Measurements from ENCODE around the gene CD22. TPM values are rescaled to one million over a fixed set of nuclear protein-coding genes. Genes with fewer than 3 reads are reported as not detected.
"Not testable (repeated sequence)": the region's sequence is repeated elsewhere in the genome, so short reads cannot be mapped to it uniquely, and the experiment has no call there.

The CD22 gene
- total RNA-seq, 1 donor from 2014 or later = 3.4 TPM

DNA sequence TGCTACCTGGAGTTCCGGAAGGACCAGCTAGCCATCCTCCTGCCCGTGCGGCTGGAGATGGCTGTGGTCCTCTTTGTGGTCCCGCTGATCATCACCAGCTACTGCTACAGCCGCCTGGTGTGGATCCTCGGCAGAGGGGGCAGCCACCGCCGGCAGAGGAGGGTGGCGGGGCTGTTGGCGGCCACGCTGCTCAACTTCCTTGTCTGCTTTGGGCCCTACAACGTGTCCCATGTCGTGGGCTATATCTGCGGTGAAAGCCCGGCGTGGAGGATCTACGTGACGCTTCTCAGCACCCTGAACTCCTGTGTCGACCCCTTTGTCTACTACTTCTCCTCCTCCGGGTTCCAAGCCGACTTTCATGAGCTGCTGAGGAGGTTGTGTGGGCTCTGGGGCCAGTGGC is 30.4 kb downstream of the CD22 start:
- intact Hi-C loops (cut with micrococcal nuclease); H3K27me3 Mint-ChIP-seq; DNase-seq; H3K4me3 Mint-ChIP-seq; H3K9me3 Mint-ChIP-seq; H3K4me1 Mint-ChIP-seq; H3K36me3 Mint-ChIP-seq (ENCODE audit: low read depth); H3K27ac Mint-ChIP-seq: not testable (repeated sequence)

- H3K4me3 Mint-ChIP-seq; H3K27me3 Mint-ChIP-seq; H3K4me1 Mint-ChIP-seq; H3K27ac Mint-ChIP-seq; H3K9me3 Mint-ChIP-seq; intact Hi-C loops (cut with micrococcal nuclease); DNase-seq; H3K36me3 Mint-ChIP-seq (ENCODE audit: low read depth): not testable (repeated sequence)
Measured at GRCh38 chr19:35360081-35360480, 31.1 kb downstream of the CD22 start.

- Mint-ChIP-seq H3K27me3 (peaks cover 10% of the 10 kb centered on the region), H3K9me3 (no peaks in the 10 kb centered on the region), H3K4me1 (peaks cover 7% of the 10 kb centered on the region), H3K36me3 (ENCODE audit: low read depth) (no peaks in the 10 kb centered on the region), H3K4me3 (no peak overlapping the region), H3K27ac (no peak overlapping the region)
- intact Hi-C loops (cut with micrococcal nuclease) = no loop called here
- DNase-seq = no peak
Measured at GRCh38 chr19:35360880-35361420, 32.0 kb downstream of the CD22 start.

GRCh38 chr19:35362261-35363000 is 33.4 kb downstream of the CD22 start:
- intact Hi-C loops (cut with micrococcal nuclease) = no loop called here
- DNase-seq = no peak
- H3K27ac Mint-ChIP-seq = peak overlapping the region; percentile 56
- H3K4me1 Mint-ChIP-seq = peaks cover 7% of the 10 kb centered on the region
- H3K9me3 Mint-ChIP-seq = no peaks in the 10 kb centered on the region
- peaks cover 14% of the 10 kb centered on the region for H3K27me3 Mint-ChIP-seq
- H3K4me3 Mint-ChIP-seq = no peak overlapping the region
- no peaks in the 10 kb centered on the region for H3K36me3 Mint-ChIP-seq (ENCODE audit: low read depth)

- H3K9me3 Mint-ChIP-seq = no peaks in the 10 kb centered on the region
- peaks cover 21% of the 10 kb centered on the region for H3K27me3 Mint-ChIP-seq
- no peak overlapping the region for H3K4me3 Mint-ChIP-seq
- H3K36me3 Mint-ChIP-seq (ENCODE audit: low read depth) = no peaks in the 10 kb centered on the region
- H3K4me1 Mint-ChIP-seq = peaks cover 3% of the 10 kb centered on the region
- H3K27ac Mint-ChIP-seq = no peak overlapping the region
- intact Hi-C loops (cut with micrococcal nuclease) = no loop called here
- DNase-seq = no peak
Measured at GRCh38 chr19:35363001-35363590, 34.1 kb downstream of the CD22 start.

DNA sequence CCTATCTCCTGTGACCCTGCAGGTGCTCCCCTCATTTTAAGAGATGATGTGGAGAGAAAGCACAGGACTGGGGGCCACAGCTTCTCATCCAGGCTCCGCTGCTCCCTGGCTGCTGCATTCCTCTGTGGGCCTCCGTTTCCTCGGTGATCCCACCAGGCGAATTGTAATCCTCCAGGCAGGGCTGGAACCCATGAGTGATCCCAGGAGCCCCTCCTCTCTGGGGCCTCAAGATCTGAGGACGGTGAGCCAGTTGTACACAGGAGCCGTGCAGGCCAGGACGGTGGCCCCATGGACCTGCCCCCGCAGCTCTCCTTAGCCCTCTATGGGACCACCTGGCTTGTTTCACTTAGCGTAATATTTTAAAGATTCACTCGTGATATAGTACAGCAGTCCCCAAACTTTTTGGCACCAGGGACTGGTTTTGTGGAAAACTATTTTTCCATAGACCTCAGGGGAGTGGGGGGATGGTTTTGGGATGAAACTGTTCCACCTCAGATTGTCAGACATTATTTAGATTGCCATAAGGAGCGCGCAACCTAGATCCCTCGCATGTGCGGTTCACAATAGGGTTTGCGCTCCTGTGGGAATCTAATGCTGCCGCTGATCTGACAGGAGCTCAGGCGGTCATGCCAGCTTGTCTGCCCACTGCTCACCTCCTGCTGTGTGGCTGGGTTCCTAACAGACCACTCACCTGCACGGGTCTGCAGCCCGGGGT is 34.9 kb downstream of the CD22 start:
- no peak overlapping the region for H3K4me3 Mint-ChIP-seq
- H3K36me3 Mint-ChIP-seq (ENCODE audit: low read depth) = no peaks in the 10 kb centered on the region
- H3K27ac Mint-ChIP-seq = no peak overlapping the region
- H3K4me1 Mint-ChIP-seq = no peaks in the 10 kb centered on the region
- intact Hi-C loops (cut with micrococcal nuclease) = no loop called here
- H3K27me3 Mint-ChIP-seq = peaks cover 28% of the 10 kb centered on the region
- DNase-seq = no peak
- H3K9me3 Mint-ChIP-seq = no peaks in the 10 kb centered on the region

- intact Hi-C loops (cut with micrococcal nuclease) = no loop called here
- Mint-ChIP-seq H3K27me3 (peaks cover 32% of the 10 kb centered on the region), H3K9me3 (no peaks in the 10 kb centered on the region), H3K4me3 (no peak overlapping the region), H3K27ac (no peak overlapping the region), H3K4me1 (no peaks in the 10 kb centered on the region), H3K36me3 (ENCODE audit: low read depth) (no peaks in the 10 kb centered on the region)
- DNase-seq = no peak
Measured at GRCh38 chr19:35365303-35365702, 36.3 kb downstream of the CD22 start.

- intact Hi-C loops (cut with micrococcal nuclease) = no loop called here
- Mint-ChIP-seq H3K4me1 (no peaks in the 10 kb centered on the region), H3K4me3 (no peak overlapping the region), H3K9me3 (no peaks in the 10 kb centered on the region), H3K36me3 (ENCODE audit: low read depth) (no peaks in the 10 kb centered on the region), H3K27me3 (peaks cover 26% of the 10 kb centered on the region), H3K27ac (no peak overlapping the region)
- DNase-seq = no peak
Measured at GRCh38 chr19:35368378-35368777, 39.4 kb downstream of the CD22 start.

GRCh38 chr19:35369522-35369921 is 40.5 kb downstream of the CD22 start:
- no peaks in the 10 kb centered on the region for H3K4me1 Mint-ChIP-seq
- no peaks in the 10 kb centered on the region for H3K36me3 Mint-ChIP-seq (ENCODE audit: low read depth)
- no peak for DNase-seq
- no peaks in the 10 kb centered on the region for H3K9me3 Mint-ChIP-seq
- H3K27ac Mint-ChIP-seq = no peak overlapping the region
- H3K4me3 Mint-ChIP-seq = no peak overlapping the region
- intact Hi-C loops (cut with micrococcal nuclease) = no loop called here
- peaks cover 26% of the 10 kb centered on the region for H3K27me3 Mint-ChIP-seq

DNA sequence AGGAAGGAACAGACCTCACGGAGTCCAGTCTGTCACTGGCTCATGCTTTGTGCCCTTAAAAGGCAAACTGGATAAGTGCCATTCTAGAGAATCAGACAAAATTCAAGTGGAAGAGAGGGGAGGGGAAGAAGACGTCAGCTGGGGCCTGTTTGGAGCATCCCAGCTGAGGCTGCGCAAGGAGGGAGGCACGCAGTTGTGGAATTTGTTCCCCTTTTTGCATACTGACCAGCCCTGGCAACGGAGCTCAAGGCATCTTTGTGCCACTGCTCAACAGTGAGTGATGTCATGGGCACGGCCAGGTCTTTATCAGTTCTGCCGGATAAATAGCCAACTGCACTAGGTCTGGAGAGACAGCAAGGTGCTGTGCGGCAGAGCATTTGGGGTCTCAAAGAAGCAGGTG is 41.7 kb downstream of the CD22 start, which contains the start of gene GPR42:
GPR42 (plus strand) TSS at position 347 of the 400 bp plus-strand sequence. CDS start 292 bp downstream, outside the sequence.
- Mint-ChIP-seq H3K36me3 (ENCODE audit: low read depth) (no peaks in the 10 kb centered on the region), H3K4me3 (no peak within 1 kb of the TSS), H3K4me1 (peaks cover 8% of the 10 kb centered on the region), H3K27ac (no peak within 1 kb of the TSS), H3K27me3 (peaks cover 29% of the 10 kb centered on the region), H3K9me3 (no peaks in the 10 kb centered on the region)
- intact Hi-C loops (cut with micrococcal nuclease) = no loop called here
- no peak for DNase-seq

GRCh38 chr19:35373492-35373891 is 44.5 kb downstream of the CD22 start:
- no peak for DNase-seq
- Mint-ChIP-seq H3K4me3 (no peak overlapping the region), H3K4me1 (peaks cover 8% of the 10 kb centered on the region), H3K9me3 (no peaks in the 10 kb centered on the region), H3K27ac (no peak overlapping the region), H3K36me3 (ENCODE audit: low read depth) (no peaks in the 10 kb centered on the region), H3K27me3 (peaks cover 12% of the 10 kb centered on the region)
- intact Hi-C loops (cut with micrococcal nuclease) = no loop called here

DNA sequence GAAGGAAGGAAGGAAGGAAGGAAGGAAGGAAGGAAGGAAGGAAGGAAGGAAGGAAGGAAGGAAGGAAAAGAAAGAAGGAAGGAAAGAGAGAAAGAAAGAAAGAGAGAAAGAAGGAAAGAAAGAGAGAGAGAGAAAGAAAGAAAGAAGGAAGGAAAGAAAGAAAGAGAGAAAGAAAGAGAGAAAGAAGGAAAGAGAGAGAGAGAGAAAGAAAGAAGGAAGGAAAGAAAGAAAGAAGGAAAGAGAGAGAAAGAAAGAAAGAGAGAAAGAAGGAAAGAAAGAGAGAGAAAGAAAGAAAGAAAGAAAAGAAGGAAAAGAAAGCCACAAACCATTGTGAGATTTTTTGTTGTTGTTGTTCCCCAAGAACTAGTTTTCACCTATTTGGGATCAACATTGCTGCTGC is 45.0 kb downstream of the CD22 start:
- H3K27me3 Mint-ChIP-seq = peaks cover 11% of the 10 kb centered on the region
- H3K27ac Mint-ChIP-seq; intact Hi-C loops (cut with micrococcal nuclease); H3K9me3 Mint-ChIP-seq; H3K36me3 Mint-ChIP-seq (ENCODE audit: low read depth); DNase-seq; H3K4me1 Mint-ChIP-seq; H3K4me3 Mint-ChIP-seq: not testable (repeated sequence)

DNA sequence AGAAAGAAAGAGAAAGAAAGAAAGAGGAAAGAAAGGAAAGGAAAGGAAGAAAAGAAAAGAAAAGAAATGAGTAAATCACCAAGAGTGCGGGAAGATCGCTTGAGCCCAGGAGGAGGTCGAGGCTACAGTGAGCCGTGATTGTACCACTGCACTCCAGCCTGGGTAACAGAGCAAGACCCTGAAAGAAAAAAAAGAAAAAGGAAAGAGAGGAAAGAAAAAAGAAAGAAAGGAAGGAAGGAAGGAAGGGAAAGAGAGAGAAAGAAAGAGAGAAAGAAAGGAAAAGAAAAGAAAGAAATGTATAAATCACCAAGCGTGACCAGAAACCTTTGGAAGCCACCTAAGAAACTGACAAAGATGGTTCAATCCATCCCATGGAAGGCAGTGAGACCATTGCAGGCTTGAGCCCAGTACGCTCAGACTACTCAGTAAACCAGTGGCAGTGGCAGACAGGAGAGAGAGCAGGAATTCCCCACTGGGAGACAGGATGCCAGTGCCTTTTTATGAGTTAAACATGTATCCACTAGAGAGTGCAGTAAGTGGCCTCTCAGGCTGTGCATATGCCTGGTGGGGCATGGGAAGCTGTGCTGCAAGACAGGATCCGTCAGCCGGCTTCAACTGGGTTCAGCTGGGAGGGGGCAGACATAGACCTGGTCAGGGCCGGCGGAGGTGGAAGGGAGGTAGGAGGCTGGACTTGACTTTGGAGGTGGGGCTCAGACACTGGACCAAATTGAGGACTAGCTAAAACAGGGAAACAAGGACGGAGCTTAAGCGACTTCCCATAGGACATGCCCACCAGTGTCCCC is 46.7 kb downstream of the CD22 start:
- Mint-ChIP-seq H3K27ac (no peak overlapping the region), H3K9me3 (no peaks in the 10 kb centered on the region), H3K4me1 (peaks cover 8% of the 10 kb centered on the region), H3K27me3 (peaks cover 11% of the 10 kb centered on the region), H3K4me3 (no peak overlapping the region), H3K36me3 (ENCODE audit: low read depth) (no peaks in the 10 kb centered on the region)
- intact Hi-C loops (cut with micrococcal nuclease) = no loop called here
- DNase-seq = no peak
